Myocyte (in vitro differentiated cells): Measurements from ENCODE around the gene PKD1. TPM values are rescaled to one million over a fixed set of nuclear protein-coding genes. Genes with fewer than 3 reads are reported as not detected.

Source experiments
- DNase-seq: peaks from one replicate; pipeline ENCODE4 v3.0.0-alpha.2; 2012; ENCODE audit warnings: low read depth
- total RNA-seq: library from RNA; depleted of rRNA; stranded (reverse); fragments of >200 nt; gene quantifications from 2 replicates; pipeline ENCODE4 v1.2.3, GENCODE V29; 2014

Gene PKD1
- total RNA-seq, 1 donor from 2014 or later: 180 TPM

DNA sequence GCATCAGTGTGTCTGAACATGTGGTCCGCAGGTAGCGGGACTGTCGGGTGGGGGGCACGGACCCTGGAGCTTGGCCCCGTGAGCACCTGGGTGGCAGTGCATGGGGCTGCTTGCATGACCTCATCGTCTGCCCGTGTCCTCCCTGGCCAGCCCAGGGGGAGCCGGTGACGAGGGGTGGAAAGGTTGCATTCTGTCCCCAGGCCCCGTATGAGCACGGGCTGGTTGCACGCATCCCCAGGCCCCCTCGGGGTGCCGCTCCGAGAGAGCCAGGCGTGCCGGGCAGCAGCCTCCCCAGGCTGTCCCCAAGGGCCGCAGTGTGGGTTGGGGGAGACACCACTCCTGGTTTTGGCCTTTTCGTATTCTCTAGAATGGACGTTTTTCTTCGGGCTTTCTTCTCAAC lies 58.0 kb downstream of the PKD1 start:
- no peak for DNase-seq

DNA sequence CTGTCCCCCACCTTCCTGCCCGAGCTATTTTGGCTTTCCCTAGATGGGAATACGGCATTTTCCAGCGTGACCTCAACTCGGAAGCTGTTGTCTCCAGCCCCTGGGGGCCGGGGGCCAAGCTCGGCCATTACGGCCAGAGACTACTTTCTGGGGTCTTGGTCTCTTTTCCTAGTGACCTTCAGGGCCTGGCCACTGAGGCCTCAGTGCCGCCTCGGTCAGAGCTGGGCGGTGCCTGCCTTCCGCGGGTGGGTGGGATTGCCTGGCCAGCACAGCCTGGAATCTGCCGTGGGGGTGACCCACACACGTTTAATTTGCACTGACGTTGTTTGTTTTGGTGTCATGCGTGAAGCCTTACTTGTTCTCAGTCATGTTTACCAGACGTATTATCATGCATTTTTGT lies 58.7 kb downstream of the PKD1 start:
- no peak for DNase-seq

DNA sequence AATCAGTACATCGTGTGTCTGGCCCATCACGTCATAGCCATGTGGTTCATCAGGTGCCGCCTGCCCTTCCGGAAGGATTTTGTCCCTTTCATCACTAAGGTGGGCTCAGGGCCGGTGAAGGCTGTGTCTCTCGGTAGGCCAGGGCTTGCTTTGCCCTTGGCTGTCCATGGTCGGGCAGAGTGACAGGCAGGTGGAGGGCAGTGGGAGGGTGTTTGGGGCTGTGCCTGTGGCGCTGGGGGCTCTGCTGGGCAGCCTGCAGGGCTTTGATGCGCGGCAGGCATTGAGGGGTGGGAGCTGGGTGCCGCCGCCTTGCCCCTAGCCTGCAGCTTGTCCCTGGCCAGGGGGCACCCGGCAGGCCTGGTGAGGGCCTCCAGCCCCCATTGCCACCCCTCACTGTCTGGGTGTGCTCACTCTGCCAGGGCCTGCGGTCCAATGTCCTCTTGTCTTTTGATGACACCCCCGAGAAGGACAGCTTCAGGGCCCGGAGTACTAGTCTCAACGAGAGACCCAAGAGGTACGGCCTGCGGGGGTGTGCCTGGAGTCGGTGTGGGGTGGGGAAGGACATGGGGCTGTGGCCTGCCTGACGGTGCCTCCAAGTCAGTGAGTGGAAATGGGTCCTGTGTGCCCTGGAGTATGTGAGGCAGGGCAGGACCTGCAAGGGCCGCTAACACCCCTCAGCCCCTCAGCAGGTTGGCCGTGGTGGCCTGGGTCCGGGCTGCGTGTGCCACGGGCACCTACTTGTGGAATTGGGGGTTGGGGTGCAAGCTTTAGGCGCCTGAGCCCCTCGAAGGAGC lies 59.4 kb downstream of the PKD1 start:
- DNase-seq: no peak

DNA sequence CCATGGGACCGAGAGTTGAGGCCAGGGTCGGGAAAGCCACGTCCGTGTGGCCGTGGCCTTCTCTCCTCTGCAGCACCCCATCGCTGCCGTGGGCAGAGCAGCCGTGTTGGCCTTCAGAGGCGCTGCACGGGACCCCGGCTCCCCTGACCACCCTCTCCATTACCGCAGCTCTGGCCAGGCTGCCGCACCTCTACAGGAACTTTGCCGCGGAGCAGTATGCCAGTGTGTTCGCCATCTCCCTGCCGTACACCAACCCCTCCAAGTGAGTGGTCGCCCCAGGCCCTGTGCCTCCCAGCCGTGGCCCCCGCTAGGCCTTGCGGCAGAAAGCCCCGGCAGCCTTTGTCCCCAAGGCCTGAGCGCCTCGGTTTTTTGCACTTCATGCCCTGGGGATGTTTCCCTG lies 60.1 kb downstream of the PKD1 start:
- no peak for DNase-seq

DNA sequence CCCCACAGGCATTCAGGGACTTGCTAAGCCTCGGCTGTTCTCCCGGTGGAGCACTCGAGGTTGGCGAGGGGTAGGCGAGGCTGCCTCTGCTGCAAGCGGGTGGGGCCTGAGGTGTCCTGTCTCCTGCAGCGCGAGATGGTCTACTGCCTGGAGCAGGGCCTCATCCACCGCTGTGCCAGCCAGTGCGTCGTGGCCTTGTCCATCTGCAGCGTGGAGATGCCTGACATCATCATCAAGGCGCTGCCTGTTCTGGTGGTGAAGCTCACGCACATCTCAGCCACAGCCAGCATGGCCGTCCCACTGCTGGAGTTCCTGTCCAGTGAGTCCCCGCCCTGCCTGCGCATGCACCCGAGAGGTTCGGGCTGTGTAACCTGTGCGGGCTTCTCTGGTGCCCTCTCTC lies 61.6 kb downstream of the PKD1 start:
- no peak for DNase-seq

DNA sequence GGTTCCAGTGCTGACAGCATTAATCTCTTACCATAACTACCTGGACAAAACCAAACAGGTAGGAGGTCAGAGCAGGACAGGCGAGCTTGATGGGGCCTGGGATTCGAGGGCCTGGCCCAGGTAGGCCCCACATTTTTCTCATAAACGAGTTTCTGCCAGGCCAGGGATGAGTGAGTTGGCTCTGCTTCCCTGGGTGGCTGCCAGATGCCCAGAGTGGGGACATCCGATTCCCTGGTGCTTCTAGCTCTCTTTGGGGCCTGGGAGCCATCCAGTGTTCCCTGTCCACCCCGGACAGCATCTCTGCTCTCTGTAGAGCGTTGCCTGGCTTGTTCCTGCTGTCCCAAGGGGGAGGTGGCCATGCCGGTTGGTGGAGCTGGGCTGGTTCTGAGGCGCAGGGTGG lies 62.8 kb downstream of the PKD1 start:
- DNase-seq: no peak

DNA sequence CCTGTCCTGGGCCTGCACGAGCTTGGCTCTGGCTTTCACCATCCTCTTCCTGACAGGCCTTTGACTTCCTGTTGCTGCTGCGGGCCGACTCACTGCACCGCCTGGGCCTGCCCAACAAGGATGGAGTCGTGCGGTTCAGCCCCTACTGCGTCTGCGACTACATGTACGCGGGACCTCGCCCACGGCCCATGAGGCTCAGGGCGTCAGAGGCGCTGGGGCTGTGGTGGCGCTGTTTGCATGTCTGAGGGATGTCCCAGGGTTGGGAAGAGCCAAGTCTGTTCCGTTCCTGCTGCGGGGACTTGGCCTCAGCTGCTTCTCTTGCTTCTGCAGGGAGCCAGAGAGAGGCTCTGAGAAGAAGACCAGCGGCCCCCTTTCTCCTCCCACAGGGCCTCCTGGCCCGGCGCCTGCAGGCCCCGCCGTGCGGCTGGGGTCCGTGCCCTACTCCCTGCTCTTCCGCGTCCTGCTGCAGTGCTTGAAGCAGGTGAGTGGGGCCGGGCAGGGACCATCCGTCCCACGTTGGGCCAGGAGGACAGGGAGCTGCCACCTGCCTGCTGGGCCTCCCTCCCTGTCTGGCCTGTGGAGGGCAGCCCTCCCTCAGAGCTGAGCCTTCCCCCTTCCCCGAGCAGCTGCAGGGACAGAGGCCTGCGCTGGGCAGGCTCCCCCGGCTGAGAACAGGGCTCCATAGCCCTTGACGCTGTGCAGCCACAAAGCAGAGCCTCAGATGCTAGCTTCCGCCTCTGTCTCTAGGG lies 64.1 kb downstream of the PKD1 start:
- no peak for DNase-seq

DNA sequence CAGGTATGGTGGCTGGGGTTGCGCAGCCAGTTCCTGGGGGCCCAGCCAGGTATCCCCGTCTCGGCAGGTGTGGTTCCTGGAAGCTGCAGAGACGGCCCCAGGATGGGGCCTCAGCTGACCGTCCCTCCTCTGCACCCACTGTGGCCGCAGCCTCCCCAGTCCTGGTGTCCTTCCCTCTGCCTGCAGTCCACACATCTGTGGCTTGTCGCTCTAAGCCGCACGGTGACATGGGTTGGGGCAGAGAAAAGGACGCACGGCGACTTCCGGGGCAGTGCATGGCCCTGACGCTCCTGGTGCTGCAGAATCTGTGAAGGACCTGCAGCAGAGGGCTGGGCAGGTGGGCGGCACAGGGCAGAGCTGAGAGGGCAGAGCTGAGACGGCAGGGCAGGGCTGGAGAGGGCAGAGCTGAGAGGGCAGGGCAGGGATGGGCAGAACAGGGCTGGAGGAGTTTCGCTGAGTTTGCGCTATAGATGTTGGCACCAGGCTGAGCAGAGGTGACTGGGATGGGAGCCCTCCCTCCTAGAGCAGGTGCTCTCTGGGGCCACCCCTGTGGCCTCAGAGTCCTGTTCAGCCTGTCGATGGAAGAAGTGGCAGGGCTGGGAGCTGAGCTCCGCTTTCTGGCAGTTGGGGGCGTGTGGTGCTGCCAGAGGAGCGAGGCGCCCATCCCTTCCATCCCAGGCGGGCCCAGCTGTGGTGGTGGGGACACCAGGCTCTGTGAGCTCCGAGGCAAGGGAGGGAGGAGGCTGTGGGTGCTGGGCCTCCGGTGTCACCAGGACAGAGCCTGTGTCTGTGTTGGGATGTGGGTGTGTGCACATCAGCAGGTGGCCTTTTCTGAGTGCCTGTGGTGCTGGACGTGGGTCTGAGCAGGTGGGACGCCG lies 64.9 kb downstream of the PKD1 start:
- no peak for DNase-seq

DNA sequence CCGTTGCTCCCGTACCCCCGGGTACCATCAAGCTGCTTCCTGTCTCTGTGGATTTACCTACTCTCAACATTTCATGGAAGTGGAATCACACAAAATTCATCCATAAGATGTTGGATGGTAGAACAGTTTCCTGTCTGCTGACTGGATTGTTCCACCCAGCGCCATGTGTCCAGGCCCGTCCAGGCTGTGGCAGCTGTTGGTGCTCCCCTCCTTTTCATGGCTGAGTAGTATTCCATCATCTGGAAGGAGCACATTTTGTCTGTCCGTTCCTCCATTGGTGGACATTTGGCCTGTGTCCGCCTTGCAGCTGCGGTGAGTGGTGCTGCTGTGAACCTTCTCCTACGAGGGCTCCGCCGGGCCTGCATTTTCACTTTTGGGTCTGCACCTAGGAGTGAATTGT lies 69.6 kb downstream of the PKD1 start:
- no peak for DNase-seq

DNA sequence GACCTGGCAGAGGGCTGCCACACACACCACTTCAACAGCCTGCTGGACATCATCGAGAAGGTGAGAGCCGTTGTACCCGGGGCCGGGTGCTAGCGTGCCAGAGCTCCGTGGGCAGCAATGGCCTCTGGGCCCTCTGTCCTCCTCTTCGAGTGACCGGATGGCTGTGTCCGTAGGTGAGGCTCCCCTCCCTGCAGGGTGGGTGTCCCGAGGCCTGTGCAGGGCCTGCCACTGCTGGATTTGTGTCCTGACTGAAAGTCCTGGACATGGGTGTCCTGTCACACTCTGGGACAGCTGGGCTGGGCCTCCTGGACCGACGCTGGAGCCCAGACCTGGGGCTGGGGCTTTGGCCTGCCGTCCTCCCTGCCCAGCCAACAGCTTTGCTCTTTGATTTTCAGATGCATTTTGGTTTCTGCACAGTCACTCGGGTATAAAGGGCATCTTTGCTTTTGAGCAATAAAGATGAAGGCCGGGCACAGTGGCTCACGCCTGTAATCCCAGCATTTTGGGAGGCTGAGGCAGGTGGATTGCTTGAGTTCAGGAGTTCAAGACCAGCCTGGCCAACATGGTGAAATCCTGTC lies 71.2 kb downstream of the PKD1 start:
- no peak for DNase-seq

DNA sequence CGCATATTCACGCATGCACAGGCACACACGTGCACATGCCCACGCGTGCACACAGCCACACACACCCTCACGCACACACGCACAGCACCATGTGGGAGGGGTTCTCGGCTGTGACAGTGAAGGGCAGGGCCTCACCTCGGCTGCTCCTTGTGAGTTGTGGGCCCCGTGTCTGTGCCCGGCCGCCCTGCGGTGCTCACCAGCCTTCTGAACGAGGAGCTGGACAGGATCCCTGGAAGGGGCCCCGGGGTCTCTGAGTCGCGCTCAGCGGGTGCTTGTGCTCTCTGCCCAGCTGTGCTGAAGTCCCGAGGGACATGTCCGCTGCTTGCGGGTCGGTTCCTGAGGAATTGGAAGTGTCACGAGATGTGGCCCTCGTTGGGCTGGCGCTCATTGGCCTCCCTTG lies 71.8 kb downstream of the PKD1 start:
- DNase-seq: no peak

DNA sequence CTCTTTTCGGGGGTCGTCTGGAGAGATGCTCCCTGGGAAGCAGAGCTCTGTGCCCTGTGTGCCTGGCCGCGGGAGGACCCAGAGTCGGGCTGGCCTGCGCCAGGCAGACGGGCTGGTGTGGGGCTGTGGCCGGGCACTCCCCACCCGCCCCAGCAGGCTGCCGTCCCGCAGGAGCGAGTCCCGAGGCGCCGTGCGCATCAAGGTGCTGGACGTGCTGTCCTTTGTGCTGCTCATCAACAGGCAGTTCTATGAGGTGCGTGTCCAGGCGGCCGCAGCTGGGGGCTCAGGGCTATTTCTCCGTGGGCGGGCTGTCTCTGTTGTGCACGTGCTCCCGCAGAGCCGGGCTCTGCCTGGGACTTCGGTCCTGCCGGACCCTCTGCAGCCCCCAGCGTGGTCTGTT lies 72.9 kb downstream of the PKD1 start:
- no peak for DNase-seq

DNA sequence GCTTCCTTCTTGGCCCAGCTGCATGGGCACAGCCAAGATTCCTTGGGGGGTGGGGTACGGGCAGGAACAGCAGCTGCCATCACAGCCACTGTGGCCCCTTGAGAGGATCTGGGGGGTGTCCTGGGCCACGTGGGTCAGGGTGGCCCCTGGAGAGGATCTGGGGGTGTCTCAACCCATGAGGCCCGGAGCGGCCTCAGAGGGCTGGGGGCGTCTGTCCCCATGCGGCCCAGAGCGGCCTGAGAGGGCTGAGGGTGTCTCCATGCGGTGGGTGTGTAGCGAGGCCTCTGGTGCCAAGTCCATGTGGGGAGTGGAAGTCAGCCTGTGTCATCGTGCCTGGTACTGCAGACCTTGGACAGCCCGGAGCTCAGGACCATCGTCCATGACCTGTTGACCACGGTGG lies 74.2 kb downstream of the PKD1 start:
- DNase-seq: no peak

DNA sequence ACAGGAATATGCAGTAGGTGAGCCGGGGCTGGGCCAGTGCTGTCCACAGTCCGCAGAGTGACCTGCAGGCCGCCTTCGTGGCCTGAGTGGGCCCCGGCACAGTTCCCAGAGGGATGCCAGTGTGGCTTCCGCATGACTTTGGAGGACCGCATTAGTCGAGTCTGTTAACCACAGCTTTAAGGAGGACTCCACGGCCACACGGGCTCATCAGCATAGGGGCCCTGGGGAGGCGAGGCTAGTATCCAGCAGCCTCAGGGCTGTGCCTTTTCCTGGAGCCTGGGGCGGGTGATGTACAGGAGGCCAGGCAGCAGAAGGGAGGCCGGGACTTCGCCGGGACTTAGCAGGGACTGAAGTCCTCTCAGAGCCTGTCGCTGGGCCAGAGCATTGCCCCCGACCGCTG lies 74.7 kb downstream of the PKD1 start:
- no peak for DNase-seq

DNA sequence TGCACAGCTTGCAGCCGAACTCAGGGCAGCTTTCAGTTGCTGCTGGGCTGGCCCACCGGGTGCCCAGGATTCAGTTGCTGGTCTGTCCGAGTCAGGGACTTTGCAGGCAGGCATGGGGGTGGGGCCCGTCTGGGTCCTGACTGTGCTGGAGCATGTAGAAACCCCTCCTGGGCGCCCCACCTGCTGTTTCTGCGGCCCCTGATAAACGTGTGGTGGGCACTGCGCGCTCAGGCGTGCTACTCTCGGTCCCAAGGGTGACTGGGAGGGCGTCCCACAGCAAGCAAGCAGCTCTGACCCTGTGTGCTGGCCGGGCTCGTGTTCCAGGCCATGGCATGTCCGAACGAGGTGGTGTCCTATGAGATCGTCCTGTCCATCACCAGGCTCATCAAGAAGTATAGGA lies 75.4 kb downstream of the PKD1 start:
- no peak for DNase-seq

DNA sequence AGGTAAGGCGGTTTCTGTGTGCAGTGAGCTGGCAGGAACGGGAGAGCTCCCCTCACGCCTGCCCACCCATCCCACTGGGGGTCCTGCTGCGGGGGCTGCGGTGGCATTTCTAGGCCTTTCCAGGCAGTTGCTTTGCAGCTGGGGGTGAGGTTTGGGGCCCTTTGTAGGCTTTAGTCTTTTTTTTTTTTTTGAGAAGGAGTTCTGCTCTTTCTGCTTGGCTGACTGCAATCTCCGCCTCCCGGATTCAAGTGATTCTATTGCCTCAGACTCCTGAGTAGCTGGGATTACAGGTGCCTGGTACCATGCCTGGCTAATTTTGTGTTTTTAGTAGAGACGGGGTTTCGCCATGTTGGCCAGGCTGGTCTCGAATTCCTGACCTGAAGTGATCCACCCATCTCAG lies 76.8 kb downstream of the PKD1 start:
- no peak for DNase-seq

DNA sequence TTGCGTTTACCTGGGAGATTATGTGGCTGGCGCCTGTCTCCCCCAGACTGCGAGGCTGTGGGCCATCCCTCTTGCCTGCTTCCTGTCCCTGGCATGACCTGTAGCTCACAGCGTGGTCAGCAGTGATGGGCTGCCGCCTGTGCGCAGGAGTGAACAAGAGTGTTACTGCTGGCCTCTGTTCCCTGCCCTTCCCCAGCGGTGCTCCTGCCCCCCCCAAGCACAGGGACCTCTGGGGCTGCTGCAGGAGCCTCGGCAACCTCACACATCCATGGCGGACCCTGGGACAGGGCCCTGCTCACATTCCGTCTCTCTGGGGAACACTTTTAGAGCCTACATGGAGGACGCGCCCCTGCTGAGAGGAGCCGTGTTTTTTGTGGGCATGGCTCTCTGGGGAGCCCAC lies 77.3 kb downstream of the PKD1 start:
- no peak for DNase-seq

DNA sequence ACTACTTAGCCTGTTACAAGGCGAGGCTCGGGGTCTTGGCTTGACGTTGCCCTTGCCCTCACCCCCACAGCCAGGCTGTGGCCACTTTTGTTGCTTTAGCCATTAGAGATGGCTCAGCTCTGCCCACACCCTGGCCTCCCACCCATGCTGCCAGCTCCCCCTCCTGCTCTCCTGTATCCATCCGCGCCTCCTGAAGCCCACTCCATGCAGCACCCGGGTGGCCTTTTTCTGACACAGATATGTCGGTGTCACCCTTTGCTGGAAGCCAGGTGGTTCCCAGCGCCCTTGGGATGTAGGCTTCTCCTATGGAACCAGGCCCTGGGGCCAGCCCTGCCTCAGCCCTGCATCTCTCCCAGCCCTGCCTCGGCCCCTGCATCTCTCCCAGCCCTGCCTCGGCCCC lies 78.3 kb downstream of the PKD1 start:
- no peak for DNase-seq

DNA sequence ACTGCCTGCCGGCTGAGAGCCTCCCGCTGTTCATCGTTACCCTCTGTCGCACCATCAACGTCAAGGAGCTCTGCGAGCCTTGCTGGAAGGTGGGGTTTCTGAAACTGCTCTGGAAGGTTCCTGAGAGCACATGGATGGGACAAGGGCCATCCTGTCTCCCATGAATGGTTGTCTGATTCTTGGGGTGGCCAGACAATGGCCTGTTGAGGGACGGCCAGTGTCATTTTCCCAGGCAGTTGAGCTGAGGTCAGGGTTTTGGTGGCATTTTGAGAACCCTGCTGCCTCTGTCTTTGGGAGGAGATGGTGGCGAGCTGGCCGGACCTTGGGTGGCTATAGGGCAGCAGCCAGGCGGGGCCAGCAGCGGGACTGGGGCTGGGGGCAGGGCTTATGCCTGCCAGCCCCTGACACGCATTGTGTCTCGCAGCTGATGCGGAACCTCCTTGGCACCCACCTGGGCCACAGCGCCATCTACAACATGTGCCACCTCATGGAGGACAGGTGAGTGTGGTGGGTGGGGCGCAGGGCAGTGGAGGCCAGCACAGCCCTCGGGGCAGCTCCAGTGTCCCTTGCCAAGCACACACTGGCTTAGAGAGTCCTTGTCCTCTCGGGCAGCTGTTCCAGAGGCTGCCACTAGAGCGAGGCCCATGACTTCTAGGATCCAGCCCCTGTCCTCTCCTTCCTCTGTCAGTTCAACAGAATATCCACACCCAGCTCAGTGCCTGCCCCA lies 78.9 kb downstream of the PKD1 start:
- no peak for DNase-seq

DNA sequence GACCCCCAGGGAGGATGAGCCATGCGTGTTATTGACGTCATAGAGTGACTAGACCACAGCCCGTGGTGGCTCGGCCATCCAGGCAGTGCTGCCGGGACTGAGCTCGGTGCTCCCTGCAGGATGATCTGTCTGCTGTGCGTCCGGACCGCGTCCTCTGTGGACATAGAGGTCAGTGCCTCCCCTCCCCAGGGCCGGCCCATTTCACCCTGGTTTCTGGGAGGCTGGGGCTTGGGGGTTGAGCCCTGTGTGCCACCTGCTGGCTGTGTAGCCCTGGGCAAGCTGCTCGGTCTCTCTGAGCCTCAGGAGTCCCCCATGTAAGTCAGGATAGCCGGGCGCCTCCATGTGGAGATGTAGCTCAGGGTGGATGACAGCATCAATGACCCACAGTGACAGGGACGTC lies 79.6 kb downstream of the PKD1 start:
- DNase-seq: peak; percentile 18
